ENCODE results near the gene GALE.
"Not testable (repeated sequence)": the region's sequence is repeated elsewhere in the genome, so short reads cannot be mapped to it uniquely, and the experiment has no call there.

Gene GALE

DNA sequence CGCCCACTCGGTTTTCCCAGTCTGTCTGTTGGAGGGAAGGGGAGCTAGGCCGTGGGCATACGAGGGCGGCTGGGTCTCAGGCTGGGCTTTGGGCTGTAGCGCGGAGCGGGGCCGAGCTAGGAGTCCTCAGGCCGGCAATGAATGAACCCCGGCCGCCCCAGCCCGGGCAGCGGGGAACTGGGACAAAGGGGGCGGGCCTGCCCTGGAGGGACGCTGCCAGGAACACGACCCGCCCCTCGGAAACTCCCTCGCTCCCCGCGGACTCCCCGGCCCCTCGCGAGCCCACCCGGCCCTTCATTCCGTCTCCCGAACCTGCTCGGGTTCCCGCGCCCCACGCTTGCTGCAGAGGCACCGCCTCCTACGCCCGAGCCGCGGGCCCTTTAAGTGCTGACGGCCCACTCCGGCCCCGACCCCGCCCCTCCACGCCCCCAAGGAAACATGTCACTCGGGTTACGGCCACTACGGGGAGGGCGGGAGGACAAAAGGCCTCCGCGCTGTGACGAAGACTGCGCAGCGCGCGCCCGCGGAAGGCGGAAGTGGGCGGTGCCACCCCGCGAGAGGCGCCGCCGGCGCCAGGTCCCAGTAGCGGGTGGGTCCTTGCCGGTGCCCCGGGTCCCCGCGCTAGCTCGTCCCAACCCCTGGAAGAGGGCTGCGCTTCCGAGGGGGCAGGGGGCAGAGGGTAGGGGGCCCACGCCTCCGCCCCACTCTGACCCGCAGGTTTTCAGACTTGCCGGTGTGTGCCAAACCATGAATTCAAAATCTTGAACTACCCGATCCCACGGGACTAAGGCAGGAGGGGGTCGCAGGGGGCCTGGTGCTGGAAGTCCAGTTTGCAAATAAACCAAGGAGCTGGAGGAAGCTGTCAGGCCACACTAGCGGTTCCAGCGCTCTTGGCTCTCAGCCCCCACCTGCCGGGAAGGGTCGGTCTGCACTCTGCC is at the start of gene GALE:
TSS of gene GALE (minus strand) at position 355 of the 938 bp plus-strand sequence. CDS start 1,747 bp downstream, outside the sequence.
- peak; percentile 97 to 99 for DNase-seq

DNA sequence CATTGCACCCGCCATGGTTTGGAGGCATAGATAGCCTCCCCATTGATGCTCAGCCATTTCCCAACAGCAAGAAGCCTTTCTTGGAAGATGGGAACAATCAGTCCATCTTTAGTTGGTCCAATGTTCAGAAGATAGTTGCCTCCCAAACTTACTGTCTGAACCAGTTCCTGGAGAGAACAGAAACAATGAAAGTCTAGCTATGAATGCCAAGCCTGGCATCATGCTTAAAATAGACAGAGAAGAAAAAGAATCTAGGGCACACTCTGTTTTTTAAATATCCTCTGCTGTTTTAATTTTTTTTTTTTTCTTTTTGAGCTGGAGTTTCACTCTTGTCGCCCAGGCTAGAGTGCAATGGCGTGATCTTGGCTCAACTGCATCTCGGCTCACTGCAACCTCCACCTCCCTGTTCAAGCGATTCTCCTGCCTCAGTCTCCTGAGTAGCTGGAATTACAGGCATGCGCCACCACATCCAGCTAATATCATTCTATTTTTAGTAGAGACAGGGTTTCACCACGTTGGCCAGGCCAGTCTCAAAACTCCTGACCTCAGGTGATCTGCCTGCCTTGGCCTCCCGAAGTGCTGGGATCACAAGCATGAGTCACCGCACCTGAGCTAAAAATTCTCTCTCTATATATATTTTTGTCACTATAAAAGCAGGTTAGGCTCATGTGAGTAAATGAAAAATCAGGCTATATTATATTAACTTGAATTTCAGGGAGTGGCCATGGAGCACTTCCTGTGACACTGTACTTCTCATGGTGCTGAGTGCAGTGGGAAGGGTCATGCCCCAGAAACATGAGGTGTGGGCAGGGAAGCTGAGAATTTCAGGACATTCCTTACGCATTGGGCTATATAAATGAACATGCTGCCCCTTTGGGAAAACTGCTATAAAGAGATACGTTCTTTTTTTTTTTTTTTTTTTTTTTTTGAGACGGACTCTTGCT is 48.4 kb upstream of the GALE start:
- DNase-seq: no peak

DNA sequence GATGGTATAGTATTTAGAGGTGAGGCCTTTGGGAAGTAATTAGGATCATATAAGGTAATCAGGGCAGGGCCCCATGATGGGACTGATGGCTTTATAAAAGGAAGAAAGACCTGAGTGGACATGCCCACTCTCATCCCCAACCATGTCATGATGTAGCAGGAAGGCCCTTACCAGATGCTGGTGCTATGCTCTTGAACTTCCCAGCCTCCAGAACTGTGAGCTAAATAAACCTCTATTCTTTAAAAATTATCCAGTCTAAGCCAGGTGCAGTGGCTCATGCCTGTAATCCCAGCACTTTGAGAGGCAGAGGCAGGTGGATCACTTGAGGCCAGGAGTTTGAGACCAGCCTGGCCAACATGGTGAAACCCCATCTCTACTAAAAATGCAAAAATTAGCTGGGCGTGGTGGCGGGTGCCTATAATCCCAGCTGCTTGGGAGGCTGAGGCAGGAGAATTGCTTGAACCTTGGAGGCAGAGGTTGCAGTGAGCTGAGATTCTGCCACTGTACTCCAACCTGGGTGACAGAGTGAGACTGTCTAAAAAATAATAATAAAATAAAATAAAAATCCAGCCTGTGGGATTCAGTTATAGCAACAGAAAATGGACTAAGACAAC is 47.0 kb upstream of the GALE start:
- not testable (repeated sequence) for DNase-seq

GRCh38 chr1:23845163-23845562 is 44.6 kb upstream of the GALE start:
- no peak for DNase-seq

GRCh38 chr1:23843644-23844043 is 43.1 kb upstream of the GALE start:
- DNase-seq: no peak

GRCh38 chr1:23838401-23838866 is 37.9 kb upstream of the GALE start:
- peak; percentile 68 to 71 for DNase-seq

GRCh38 chr1:23837908-23838307 is 37.4 kb upstream of the GALE start:
- peak in 1 of 2 experiments; percentile 2 for DNase-seq

GRCh38 chr1:23836037-23836436 is 35.5 kb upstream of the GALE start:
- no peak for DNase-seq

GRCh38 chr1:23834156-23834555 is 33.6 kb upstream of the GALE start:
- DNase-seq: not testable (repeated sequence)

DNA sequence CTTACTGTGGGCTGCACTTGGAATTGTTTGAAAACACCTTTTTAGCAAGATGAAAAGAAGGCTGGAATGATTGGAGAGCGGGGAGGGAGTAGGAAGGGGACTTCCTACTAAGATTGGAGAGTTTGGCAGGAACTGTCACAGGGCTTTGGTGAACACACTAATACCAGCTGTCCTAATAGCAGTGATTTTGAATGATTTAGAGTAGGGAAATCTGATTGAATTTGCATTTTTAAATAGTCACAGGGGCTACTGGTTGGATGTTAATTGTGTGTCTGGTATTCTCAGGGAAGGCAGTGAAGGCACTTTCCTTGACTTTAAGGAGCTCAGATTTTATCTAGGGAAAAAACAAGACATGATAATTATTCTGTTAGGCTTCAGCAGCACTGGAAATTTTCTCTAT is 27.2 kb upstream of the GALE start:
- DNase-seq: no peak

DNA sequence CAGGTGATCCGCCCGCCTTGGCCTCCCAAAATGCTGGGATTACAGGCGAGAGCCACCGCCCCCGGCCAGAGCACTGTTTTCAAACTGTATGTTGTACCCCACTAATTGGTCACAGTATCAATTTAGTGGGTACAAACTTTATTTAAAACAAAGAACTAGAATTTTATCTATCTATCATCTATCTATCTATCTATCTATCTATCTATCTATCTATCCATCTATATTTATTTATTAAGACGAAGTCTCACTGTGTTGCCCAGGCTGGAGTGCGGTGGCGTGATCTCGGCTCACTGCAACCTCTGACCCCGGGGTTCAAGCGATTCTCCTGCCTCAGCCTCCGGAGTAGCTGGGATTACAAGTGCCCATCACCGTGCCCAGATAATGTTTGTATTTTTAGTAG is 26.0 kb upstream of the GALE start:
- not testable (repeated sequence) for DNase-seq

DNA sequence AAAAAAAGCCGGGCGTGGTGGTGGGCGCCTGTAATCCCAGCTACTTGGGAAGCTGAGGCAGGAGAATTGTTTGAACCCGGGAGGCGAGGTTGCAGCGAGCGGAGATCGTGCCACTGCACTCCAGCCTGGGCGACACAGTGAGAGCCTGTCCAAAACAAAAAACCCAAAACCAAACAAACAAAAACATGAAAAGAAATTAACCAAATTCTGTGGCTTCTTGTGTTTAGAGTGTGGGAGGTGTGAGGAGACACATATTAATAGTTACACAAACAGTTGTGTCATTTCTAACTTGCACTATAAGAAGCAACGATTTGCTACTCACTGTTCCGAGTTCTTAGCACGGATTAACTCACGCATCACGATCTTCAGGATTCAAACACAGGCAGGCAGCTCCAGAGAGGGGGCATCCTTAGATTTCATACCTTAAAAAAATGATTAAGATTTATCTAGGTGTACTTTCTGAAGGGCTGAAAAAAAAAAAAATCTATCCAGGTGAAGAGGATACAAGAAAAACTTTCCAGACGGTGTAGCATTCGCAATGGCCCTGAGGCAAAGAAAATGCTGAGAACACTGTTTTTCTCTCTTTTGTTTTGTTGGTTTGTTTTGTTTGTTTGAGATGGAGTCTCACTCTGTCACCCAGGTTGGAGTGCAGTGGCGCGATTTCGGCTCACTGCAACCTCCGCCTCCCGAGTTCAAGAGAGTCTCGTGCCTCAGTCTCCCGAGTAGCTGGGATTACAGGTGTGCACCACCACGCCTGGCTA is 25.4 kb upstream of the GALE start:
- no peak for DNase-seq

- peak; percentile 91 to 92 for DNase-seq
Observed at GRCh38 chr1:23825076-23825761, 24.7 kb upstream of the GALE start, which contains the start of gene HMGCL. TSS of gene HMGCL (minus strand) at chr1:23825429. CDS start at chr1:23825415, 14 bp downstream.

DNA sequence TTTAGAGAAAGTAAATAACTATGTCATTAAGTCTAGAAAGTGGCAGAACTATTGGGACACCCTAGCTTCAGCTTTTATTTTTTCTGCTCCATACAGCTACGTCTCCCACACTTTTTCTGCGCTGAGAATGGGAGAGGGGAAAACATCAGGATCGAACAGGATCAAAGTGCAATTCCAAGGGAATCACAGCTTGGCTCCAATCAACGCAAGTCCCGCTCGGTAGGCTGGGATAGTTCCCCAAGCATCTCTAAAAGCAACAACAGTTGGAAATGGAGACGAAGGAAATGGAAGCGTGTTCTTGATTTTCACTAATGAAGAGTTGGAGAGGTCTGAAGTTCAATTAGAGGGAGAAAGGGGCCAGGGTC is 24.1 kb upstream of the GALE start:
- DNase-seq: no peak

GRCh38 chr1:23823767-23824166 is 23.2 kb upstream of the GALE start:
- no peak for DNase-seq

GRCh38 chr1:23817633-23818032 is 17.1 kb upstream of the GALE start:
- DNase-seq: no peak

DNA sequence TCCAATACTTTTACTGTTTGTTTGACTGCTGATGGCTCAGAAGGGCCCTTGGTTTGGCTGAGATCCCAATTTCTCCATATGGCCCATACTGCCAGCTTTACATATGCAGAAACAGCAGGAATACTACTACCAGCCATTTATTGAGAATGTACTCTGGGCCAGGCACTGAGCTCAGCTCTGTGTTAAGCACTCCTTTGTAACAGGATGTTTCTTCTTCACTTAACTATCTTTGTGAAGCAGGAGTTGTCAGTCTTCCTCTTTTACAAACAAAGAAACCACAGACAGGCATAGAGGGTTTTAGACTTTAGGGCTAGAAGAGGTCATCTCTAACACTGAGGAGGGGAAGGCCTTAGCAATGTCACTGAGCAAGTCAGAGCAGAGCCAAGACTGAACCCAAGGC is 16.4 kb upstream of the GALE start:
- DNase-seq: no peak

DNA sequence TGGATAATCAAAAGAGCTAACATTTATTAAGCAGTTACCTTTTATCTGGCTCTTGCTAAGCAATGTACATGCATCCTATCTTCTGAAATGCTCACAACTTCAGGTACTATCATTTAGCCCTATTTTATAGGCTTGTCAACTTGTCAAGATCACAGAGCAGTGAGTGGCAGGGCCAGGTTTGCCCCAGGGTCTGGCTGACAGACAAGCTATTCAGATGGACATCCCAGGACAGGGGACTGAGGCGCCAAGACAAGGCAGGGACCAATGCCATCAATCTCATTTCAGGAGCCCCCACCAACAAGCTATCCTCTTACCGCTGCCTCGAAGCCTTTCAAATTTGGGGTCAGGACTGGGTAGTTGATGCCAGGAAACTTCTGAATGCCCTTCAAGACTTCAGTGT is 15.8 kb upstream of the GALE start:
- DNase-seq: no peak

DNA sequence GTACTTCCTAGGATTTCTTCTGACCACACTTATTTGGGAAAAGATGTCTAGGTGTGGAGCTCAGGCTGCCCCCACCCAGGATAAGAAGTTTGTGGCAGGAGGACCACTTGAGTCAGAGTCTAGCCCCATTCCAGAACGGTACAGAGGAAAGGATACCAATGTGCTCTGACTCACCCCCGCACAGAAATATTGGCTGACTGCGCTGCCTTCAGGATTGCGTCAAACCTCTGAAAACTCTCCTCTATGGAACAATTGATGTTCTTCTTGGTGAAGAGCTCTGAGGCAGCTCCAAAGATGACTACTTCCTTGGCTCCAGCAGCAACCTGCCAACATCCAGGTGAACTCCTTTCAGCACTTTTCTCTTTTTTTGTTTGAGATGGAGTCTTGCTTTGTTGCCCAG is 13.5 kb upstream of the GALE start:
- DNase-seq: no peak

DNA sequence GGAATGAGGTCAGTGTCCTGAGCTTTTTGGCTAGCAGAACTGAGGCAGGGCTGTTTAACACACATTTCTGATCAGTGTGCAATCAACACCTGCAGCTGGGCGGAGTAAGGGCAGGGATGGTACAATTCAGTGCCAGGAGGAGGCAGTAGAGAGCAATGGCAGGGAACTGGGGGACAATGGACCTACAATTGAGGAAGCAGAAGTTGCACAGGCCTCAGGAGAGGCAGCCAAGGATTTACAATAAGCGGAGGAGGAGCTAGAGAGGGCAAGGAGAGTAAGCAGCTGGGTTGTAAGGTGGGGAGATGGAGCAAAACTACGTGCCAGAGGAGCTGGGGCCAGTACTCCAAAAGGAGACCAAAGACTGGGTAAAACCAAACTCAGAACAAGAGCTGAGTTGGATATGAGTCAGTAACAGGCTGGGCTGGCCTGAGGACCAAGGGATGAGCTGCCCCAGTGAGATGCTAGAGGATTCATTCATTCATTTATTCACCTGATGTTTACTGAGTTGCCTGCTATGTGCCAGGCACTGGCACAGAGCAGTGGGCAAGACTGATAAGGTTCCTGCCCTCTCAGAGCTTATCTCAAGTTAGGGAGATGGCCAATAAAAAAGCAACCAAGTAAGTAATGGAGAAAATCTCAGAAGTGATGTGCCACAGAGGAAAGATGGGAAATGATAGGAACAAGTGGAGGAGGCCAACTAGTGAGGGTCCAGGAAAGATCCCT is 10.4 kb upstream of the GALE start:
- peak; percentile 59 to 71 for DNase-seq

DNA sequence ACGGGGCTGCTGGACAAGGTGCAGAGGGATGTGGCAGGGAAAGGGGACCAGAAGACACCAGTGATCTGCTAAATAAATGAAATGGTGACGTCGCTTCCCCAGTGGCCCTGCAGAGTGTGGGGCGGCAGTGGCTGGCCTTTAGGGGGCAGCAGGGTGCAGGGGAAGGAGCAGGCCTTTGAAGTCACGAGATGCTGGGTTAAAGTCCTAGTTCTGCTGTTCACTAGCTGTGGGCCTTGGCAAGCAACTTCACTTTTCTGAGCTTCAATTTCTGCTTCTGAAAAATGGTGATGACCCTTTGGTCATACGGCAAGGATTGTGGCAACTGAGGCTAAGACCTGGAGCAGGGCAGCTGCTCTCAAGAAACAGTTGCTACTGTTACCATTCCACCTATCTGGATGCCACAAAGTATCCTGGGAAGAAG is 9.2 kb upstream of the GALE start:
- DNase-seq: peak; percentile 82 to 87
